Mucosa of stomach (tissue), 1 donor: ENCODE measurements around the gene ZNF710.

Experiments
- H3K27me3 ChIP-seq: one replicate; pipeline ENCODE4 v1.7.0; 2013; ENCODE audit warnings: mild to moderate bottlenecking, low read length; ENCODE audit not compliant: control insufficient read depth, insufficient read depth
- H3K36me3 ChIP-seq: one replicate; pipeline ENCODE4 v1.7.0; 2013; ENCODE audit warnings: low read length; ENCODE audit not compliant: control insufficient read depth, insufficient read depth
- H3K4me1 ChIP-seq: one replicate; pipeline ENCODE4 v1.7.0; 2013; ENCODE audit warnings: mild to moderate bottlenecking, low read length; ENCODE audit not compliant: control insufficient read depth, insufficient read depth
- H3K4me3 ChIP-seq: one replicate; pipeline ENCODE4 v1.7.0; 2013; ENCODE audit warnings: low read length
- H3K9ac ChIP-seq: one replicate; pipeline ENCODE4 v1.7.0; 2013; ENCODE audit warnings: mild to moderate bottlenecking, low read length, moderate library complexity
- H3K9me3 ChIP-seq: one replicate; pipeline ENCODE4 v1.7.0; 2013; ENCODE audit warnings: mild to moderate bottlenecking, low read length, moderate library complexity; ENCODE audit not compliant: control insufficient read depth
- donor health status: Pancreatic carcinoma.

The ZNF710 gene

DNA sequence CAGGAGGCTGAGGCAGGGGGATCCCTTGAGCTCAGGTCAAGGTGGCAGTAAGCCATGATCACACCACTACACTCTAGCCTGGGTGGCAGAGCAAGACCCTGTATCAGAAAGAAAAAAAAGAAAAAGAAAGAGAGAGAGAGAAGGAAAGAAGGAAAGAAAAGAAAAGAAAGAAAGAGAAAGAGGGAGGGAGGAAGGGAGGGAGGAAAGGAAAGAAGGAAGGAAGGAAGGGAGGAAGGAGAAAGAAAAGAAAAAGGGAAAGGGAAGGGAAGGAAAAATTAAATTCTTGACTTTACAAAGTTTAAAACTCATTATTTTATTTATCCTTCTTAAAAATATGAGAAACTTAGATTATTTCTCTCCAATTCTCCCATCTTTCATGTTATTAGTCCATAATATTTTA lies 118.2 kb downstream of the ZNF710 start:
- H3K4me3 ChIP-seq, result no peak overlapping the region
- peaks cover 5% of the 10 kb centered on the region for H3K9me3 ChIP-seq
- no peaks in the 10 kb centered on the region for H3K27me3 ChIP-seq
- no peaks in the 10 kb centered on the region for H3K4me1 ChIP-seq
- no peak overlapping the region for H3K9ac ChIP-seq
- H3K36me3 ChIP-seq, result no peaks in the 10 kb centered on the region

- no peaks in the 10 kb centered on the region for H3K36me3 ChIP-seq
Measured at GRCh38 chr15:90121086-90121485, 120.0 kb downstream of the ZNF710 start.

GRCh38 chr15:90124507-90124906 lies 123.4 kb downstream of the ZNF710 start:
- H3K36me3 ChIP-seq, result no peaks in the 10 kb centered on the region
- no peaks in the 10 kb centered on the region for H3K9me3 ChIP-seq
- peaks cover 4% of the 10 kb centered on the region for H3K4me1 ChIP-seq
- no peak overlapping the region for H3K9ac ChIP-seq
- no peak overlapping the region for H3K4me3 ChIP-seq
- no peaks in the 10 kb centered on the region for H3K27me3 ChIP-seq

More at GRCh38 chr15:90121086-90121485, 120.0 kb downstream of the ZNF710 start:
- Histone ChIP-seq H3K4me3 (no peak overlapping the region), H3K9ac (no peak overlapping the region), H3K4me1 (no peaks in the 10 kb centered on the region), H3K27me3 (no peaks in the 10 kb centered on the region), H3K9me3 (no peaks in the 10 kb centered on the region)

DNA sequence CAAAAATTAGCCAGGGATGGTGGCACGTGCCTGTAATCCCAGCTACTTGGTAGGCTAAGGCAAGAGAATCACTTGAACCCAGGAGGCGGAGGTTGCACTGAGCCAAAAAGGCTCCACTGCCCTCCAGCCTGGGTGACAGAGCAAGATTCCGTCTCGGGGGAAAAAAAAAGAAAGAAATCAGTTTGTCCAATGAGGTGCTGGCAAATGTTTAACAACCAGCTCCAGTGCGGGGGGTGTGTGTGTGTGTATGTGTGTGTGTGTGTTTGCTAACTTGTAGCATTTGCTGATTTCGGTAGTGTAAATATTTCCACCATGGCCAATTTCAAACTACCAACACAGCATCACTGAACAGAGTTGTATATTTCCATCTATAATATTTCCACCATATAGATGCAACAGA lies 124.9 kb downstream of the ZNF710 start:
- Histone ChIP-seq H3K4me1 (peaks cover 4% of the 10 kb centered on the region), H3K36me3 (no peaks in the 10 kb centered on the region), H3K27me3 (no peaks in the 10 kb centered on the region), H3K9me3 (no peaks in the 10 kb centered on the region), H3K4me3 (no peak overlapping the region), H3K9ac (no peak overlapping the region)

DNA sequence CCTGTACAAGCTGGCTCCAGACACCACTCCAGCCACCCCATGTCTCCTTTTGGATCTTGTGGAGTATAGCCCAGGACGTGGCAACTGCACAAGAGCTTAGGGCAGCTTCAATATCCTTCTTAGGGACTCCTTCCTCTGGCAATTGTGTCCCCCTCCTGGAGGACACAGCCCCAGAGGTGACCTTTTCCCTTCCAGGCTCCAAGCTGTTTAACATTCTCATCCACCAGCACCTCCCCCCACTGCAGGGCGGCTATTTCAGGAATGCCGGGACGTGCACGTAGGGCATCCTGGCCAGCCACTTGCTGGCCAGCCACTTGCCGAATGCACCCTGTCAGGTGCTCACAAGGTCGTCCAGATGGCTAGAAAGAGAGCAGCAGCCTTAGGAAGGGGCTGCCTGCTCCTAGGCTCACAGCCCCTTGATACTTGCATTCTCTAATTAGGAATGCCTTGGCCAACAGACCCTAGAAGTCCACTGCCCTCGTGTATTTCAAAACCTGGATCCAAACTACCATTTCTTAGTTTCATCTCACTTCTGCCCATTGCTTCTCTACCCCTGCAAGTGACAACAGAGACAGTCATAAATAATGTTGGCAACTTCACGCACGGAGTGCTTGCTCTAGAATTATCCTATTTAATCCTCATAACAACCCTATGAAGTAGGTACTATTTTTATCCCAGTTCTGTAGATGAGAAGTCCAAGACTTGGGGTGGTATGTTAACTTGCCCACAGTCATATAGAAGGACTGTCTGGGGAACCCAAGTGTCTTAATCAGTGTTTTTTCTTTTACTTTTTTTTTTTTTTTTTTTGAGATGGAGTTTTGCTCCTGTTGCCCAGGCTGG lies 125.7 kb downstream of the ZNF710 start:
- no peak overlapping the region for H3K9ac ChIP-seq
- H3K36me3 ChIP-seq, result no peaks in the 10 kb centered on the region
- no peak overlapping the region for H3K4me3 ChIP-seq
- peaks cover 4% of the 10 kb centered on the region for H3K4me1 ChIP-seq
- H3K27me3 ChIP-seq, result no peaks in the 10 kb centered on the region
- no peaks in the 10 kb centered on the region for H3K9me3 ChIP-seq

GRCh38 chr15:90130291-90130690 lies 129.2 kb downstream of the ZNF710 start:
- Histone ChIP-seq H3K4me1 (peaks cover 4% of the 10 kb centered on the region), H3K36me3 (no peaks in the 10 kb centered on the region), H3K27me3 (no peaks in the 10 kb centered on the region), H3K9me3 (no peaks in the 10 kb centered on the region), H3K9ac (no peak overlapping the region), H3K4me3 (no peak overlapping the region)
